Mesenchymal stem cell (in vitro differentiated cells and primary cell): Measurements from ENCODE around the gene ZNF821.
"Not testable (repeated sequence)": the region's sequence is repeated elsewhere in the genome, so short reads cannot be mapped to it uniquely, and the experiment has no call there.

ENCODE experiments used
- DNase-seq: peaks from one replicate; pipeline ENCODE4 v3.0.0-alpha.2; 2013
- H2AFZ ChIP-seq: one replicate; pipeline ENCODE4 v1.6.1; 2013; ENCODE audit warnings: low read depth, mild to moderate bottlenecking, control low read depth, inconsistent platforms, low read length, moderate library complexity
- H2AK5ac ChIP-seq: 2 replicates; pipeline ENCODE4 v1.6.1; 2013; ENCODE audit warnings: low read length, moderate library complexity, mild to moderate bottlenecking, inconsistent platforms; ENCODE audit not compliant: severe bottlenecking
- H2BK120ac ChIP-seq: one replicate; pipeline ENCODE4 v1.6.1; 2013; ENCODE audit warnings: low read depth, mild to moderate bottlenecking, inconsistent platforms, low read length, moderate library complexity
- H2BK12ac ChIP-seq, 2 experiments: one replicate each; pipeline ENCODE4 v1.6.1; 2013; ENCODE audit warnings: inconsistent platforms in 2 of 2, low read length in 2 of 2, mild to moderate bottlenecking in 2 of 2, moderate library complexity in 2 of 2, control low read depth in 1 of 2
- H2BK15ac ChIP-seq: one replicate; pipeline ENCODE4 v1.6.1; 2013; ENCODE audit warnings: mild to moderate bottlenecking, low read depth, inconsistent platforms; ENCODE audit not compliant: poor library complexity, severe bottlenecking
- H2BK5ac ChIP-seq: 2 replicates; pipeline ENCODE4 v1.6.1; 2013; ENCODE audit warnings: low read depth, mild to moderate bottlenecking, low read length, control low read depth, inconsistent platforms; ENCODE audit not compliant: poor library complexity, severe bottlenecking
- H3K14ac ChIP-seq, 2 experiments: one replicate each; pipeline ENCODE4 v1.6.1; 2013; ENCODE audit warnings: inconsistent platforms in 2 of 2, low read length in 2 of 2, control low read depth in 1 of 2, mild to moderate bottlenecking in 1 of 2, moderate library complexity in 1 of 2
- H3K18ac ChIP-seq, 2 experiments: one replicate each; pipeline ENCODE4 v1.6.1; 2013; ENCODE audit warnings: inconsistent platforms in 2 of 2, low read length in 2 of 2, control low read depth in 1 of 2, low read depth in 1 of 2, mild to moderate bottlenecking in 1 of 2
- H3K23ac ChIP-seq, 2 experiments: one replicate each; pipeline ENCODE4 v1.6.1; 2013; ENCODE audit warnings: inconsistent platforms in 2 of 2, low read length in 2 of 2, mild to moderate bottlenecking in 2 of 2, moderate library complexity in 2 of 2, control low read depth in 1 of 2
- H3K27ac ChIP-seq: 2 replicates; pipeline ENCODE4 v1.5.1; 2013; ENCODE audit warnings: mild to moderate bottlenecking, moderate library complexity, low read length, control low read depth, inconsistent platforms; ENCODE audit not compliant: poor library complexity, severe bottlenecking
- H3K27me3 ChIP-seq, 2 experiments: 2 replicates each; pipeline versions ENCODE4 v1.6.1 to v1.7.0; 2013; ENCODE audit warnings: low read length in 2 of 2, mild to moderate bottlenecking in 2 of 2, moderate library complexity in 2 of 2, control low read depth in 1 of 2, inconsistent platforms in 1 of 2; ENCODE audit not compliant: control insufficient read depth in 1 of 2, insufficient read depth in 1 of 2
- H3K36me3 ChIP-seq, 2 experiments: 2 replicates each; pipeline versions ENCODE4 v1.6.1 to v1.7.0; 2013; ENCODE audit warnings: low read length in 2 of 2, control low read depth in 1 of 2, inconsistent platforms in 1 of 2, low read depth in 1 of 2, mild to moderate bottlenecking in 1 of 2; ENCODE audit not compliant: insufficient read depth in 2 of 2, control insufficient read depth in 1 of 2
- H3K4ac ChIP-seq, 2 experiments: one replicate each; pipeline ENCODE4 v1.6.1; 2013; ENCODE audit warnings: inconsistent platforms in 2 of 2, low read length in 2 of 2, mild to moderate bottlenecking in 2 of 2, moderate library complexity in 2 of 2, control low read depth in 1 of 2, low read depth in 1 of 2
- H3K4me1 ChIP-seq: 2 replicates; pipeline ENCODE4 v1.6.1; 2013; ENCODE audit warnings: low read depth, low read length, control low read depth; ENCODE audit not compliant: control insufficient read depth, insufficient read depth
- H3K4me2 ChIP-seq: 2 replicates; pipeline ENCODE4 v1.6.1; 2013; ENCODE audit warnings: low read length, mild to moderate bottlenecking, inconsistent platforms; ENCODE audit not compliant: poor library complexity, severe bottlenecking
- H3K4me3 ChIP-seq, 2 experiments: 2 replicates each; pipeline versions ENCODE4 v1.5.1 to v1.7.0; 2013; ENCODE audit warnings: low read length in 2 of 2, mild to moderate bottlenecking in 2 of 2, control low read depth in 1 of 2, low read depth in 1 of 2; ENCODE audit not compliant: insufficient read depth in 1 of 2
- H3K79me1 ChIP-seq: replicated peaks from 2 replicates; pipeline ENCODE4 v1.6.1; 2013; ENCODE audit warnings: mild to moderate bottlenecking, control low read depth, low read length, inconsistent platforms; ENCODE audit not compliant: poor library complexity, severe bottlenecking
- H3K9ac ChIP-seq: 2 replicates; pipeline ENCODE4 v1.7.0; 2013; ENCODE audit warnings: mild to moderate bottlenecking, low read length, moderate library complexity
- H3K9me3 ChIP-seq: 2 replicates; pipeline ENCODE4 v1.7.0; 2013; ENCODE audit warnings: mild to moderate bottlenecking, low read length; ENCODE audit not compliant: control insufficient read depth
- H4K8ac ChIP-seq: one replicate; pipeline ENCODE4 v1.6.1; 2013; ENCODE audit warnings: inconsistent platforms, mild to moderate bottlenecking, low read length, moderate library complexity
- H4K91ac ChIP-seq: one replicate; pipeline ENCODE4 v1.6.1; 2013; ENCODE audit warnings: mild to moderate bottlenecking, low read length, inconsistent platforms
- WGBS: methylation state at CpG from one replicate; pipeline ENCODE4 v1.1.7; 2013; ENCODE audit warnings: mixed read lengths; 5-methylcytosine and 5-hydroxymethylcytosine counted together

ZNF821 gene

DNA sequence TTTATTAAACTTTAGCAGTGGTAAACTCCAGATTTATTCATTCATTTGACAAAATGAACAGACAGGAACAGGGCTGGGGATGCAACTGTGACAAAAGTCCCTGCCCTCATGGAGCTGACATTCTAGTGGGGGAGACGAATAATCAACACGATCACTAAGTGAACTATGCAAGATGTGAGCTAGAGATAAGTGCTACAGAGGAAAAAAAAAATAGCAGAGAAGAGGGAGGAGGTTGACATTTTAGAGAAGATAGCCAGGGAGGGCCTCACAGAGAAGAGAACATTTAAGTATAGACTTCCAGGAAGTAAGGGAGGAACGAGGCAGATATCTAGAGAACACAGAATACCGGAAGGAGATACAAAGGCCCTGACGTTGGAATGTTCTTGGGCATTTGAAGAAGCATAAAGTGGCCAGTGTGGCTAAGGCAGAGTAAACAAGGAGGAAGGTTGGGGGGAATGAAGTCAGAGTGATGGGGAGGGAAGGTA, 57.4 kb downstream of the ZNF821 start:
- peaks cover 0 to 4% of the 10 kb centered on the region in 2 experiments for H3K36me3 ChIP-seq
- WGBS, result 84% methylated on average over 5 of the region's 5 CpGs
- no peak overlapping the region for H3K18ac ChIP-seq
- no peak overlapping the region for H3K27ac ChIP-seq
- no peak overlapping the region for H3K23ac ChIP-seq
- H4K8ac ChIP-seq, result no peak overlapping the region
- no peak overlapping the region for H3K14ac ChIP-seq
- no peaks in the 10 kb centered on the region for H3K9me3 ChIP-seq
- no peak overlapping the region for H2AK5ac ChIP-seq
- H2BK12ac ChIP-seq, result no peak overlapping the region
- no peak overlapping the region for H3K9ac ChIP-seq
- H3K4me2 ChIP-seq, result no peak overlapping the region
- H3K79me1 ChIP-seq, result no peaks in the 10 kb centered on the region
- no peak overlapping the region for H4K91ac ChIP-seq
- H3K4ac ChIP-seq, result no peak overlapping the region
- H3K4me3 ChIP-seq, result no peak overlapping the region
- no peak overlapping the region for H2BK5ac ChIP-seq
- no peak overlapping the region for H2AFZ ChIP-seq
- H2BK120ac ChIP-seq, result no peak overlapping the region
- no peak overlapping the region for H2BK15ac ChIP-seq
- H3K4me1 ChIP-seq, result no peaks in the 10 kb centered on the region
- H3K27me3 ChIP-seq, result no peaks in the 10 kb centered on the region
- no peak for DNase-seq

- 90% methylated on average over 9 of the region's 10 CpGs for WGBS
Observed at GRCh38 chr16:71817155-71817500, 66.9 kb downstream of the ZNF821 start.

GRCh38 chr16:71811261-71811803, 72.7 kb downstream of the ZNF821 start:
- Histone ChIP-seq H3K27ac (no peak overlapping the region), H2BK5ac (no peak overlapping the region), H4K91ac (no peak overlapping the region), H3K27me3 (no peaks in the 10 kb centered on the region), H3K4ac (no peak overlapping the region), H3K23ac (no peak overlapping the region), H2BK15ac (no peak overlapping the region), H2AK5ac (no peak overlapping the region), H3K36me3 (peaks cover 0 to 6% of the 10 kb centered on the region in 2 experiments), H3K4me3 (no peak overlapping the region), H2BK120ac (no peak overlapping the region), H2BK12ac (no peak overlapping the region), H3K14ac (no peak overlapping the region), H3K9ac (no peak overlapping the region), H3K4me2 (no peak overlapping the region), H3K9me3 (no peaks in the 10 kb centered on the region), H3K18ac (no peak overlapping the region), H3K4me1 (peaks cover 6% of the 10 kb centered on the region), H4K8ac (no peak overlapping the region), H2AFZ (no peak overlapping the region), H3K79me1 (peaks cover 2% of the 10 kb centered on the region)
- WGBS, result 87% methylated on average over 5 of the region's 5 CpGs
- DNase-seq, result peak; percentile 54

More at GRCh38 chr16:71817155-71817500, 66.9 kb downstream of the ZNF821 start:
- H3K4me2 ChIP-seq, H3K36me3 ChIP-seq, H2BK5ac ChIP-seq, H3K14ac ChIP-seq, H2AFZ ChIP-seq, H3K9me3 ChIP-seq, H2BK120ac ChIP-seq, H3K4ac ChIP-seq, H2BK15ac ChIP-seq, H3K23ac ChIP-seq, H2AK5ac ChIP-seq, H3K4me1 ChIP-seq, H2BK12ac ChIP-seq, H4K91ac ChIP-seq, H4K8ac ChIP-seq, H3K79me1 ChIP-seq, H3K18ac ChIP-seq, DNase-seq, H3K27me3 ChIP-seq: not testable (repeated sequence)
- H3K27ac ChIP-seq, result peak overlapping the region; percentile 35
- peak overlapping the region in 1 of 2 experiments; percentile 60 for H3K4me3 ChIP-seq
- H3K9ac ChIP-seq, result peak overlapping the region; percentile 91

DNA sequence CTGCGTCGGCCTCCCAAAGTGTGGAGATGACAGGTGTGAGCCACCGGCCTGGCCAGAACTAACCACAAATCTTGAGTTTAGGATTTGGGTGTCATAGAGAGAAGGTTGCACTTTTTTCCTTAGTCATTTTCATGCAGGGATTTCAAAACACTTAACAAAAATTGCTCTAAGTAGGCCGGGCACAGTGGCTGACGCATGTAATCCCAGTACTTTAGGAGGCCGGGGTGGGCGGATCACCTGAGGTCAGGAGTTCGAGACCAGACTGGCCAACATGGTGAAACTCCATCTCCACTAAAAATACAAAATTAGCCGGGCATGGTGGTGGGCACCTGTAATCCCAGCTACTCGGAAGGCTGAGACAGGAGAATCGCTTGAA, 73.8 kb downstream of the ZNF821 start:
- not testable (repeated sequence) for H3K4me1 ChIP-seq, H3K9ac ChIP-seq, DNase-seq, H3K4me3 ChIP-seq, H3K4me2 ChIP-seq, H3K9me3 ChIP-seq, H3K4ac ChIP-seq, H3K23ac ChIP-seq, H3K79me1 ChIP-seq, H2BK12ac ChIP-seq, H2AFZ ChIP-seq, H3K27me3 ChIP-seq, H2BK5ac ChIP-seq, H4K8ac ChIP-seq, H3K36me3 ChIP-seq, H3K18ac ChIP-seq, H3K14ac ChIP-seq, H4K91ac ChIP-seq, H2BK15ac ChIP-seq
- peak overlapping the region; percentile 59 for H2AK5ac ChIP-seq
- WGBS, result 98% methylated on average over 11 of the region's 11 CpGs
- H3K27ac ChIP-seq, result peak overlapping the region; percentile 7
- peak overlapping the region; percentile 3 for H2BK120ac ChIP-seq
